Measurements from ENCODE around the gene MYL7.

MYL7 gene

DNA sequence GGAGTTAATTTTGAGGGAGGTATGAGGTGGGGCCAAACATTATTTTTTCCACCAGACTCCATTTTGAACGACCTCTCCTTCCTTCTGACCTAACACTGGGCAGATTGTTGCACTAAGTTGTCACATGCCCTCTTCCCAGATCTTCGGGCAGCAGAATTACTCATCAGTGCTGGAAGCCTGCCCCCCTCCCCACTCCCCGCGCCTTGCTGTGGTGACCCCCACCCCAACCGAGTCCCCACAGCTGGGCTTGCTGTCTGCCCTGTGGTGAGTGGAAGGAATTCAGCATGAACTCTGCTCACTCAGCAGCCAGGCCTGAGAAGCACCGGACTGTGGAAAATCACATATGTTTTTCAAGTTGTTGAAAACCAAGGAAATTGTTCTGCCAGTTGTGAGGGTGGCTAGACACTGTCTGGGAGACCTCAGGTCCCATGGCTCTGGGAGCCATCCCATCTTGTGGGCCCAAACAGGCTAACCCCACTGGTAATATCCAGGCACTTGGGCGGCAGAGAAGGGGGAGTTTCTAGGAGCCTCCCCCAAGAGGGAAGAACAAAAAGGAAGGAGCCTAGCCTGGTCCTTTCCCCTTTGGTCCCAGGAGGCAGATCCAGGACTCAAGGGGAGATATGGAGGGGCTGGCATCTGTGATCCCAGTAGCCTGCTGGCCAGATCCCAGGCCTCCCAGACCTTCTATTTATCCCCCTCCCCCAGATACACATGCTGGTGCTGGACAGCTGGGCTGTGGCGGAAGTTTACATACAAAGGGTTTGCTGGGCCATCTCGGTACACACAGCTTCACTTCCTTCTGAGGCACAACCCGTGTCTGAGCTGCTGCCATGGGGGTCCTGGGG is 40.5 kb downstream of the MYL7 start:
- no peak overlapping the region for H3K4me3 ChIP-seq (ENCODE audit: low read depth, low read length)
- POLR2A ChIA-PET, result interaction anchor here (2.8 kb wide), 1 partner anchor 12 kb away, joined by 9 read pairs; no protein-coding TSS in a partner anchor
- DNase-seq (ENCODE audit: low read depth, low spot score), result no peak
- CTCF ChIA-PET, result interaction anchor here (1.4 to 2.7 kb wide), 3 partner anchors 10 to 23 kb away, joined by 5 to 8 read pairs (median 5); no protein-coding TSS in a partner anchor
- TF ChIP-seq, protein P1, sequence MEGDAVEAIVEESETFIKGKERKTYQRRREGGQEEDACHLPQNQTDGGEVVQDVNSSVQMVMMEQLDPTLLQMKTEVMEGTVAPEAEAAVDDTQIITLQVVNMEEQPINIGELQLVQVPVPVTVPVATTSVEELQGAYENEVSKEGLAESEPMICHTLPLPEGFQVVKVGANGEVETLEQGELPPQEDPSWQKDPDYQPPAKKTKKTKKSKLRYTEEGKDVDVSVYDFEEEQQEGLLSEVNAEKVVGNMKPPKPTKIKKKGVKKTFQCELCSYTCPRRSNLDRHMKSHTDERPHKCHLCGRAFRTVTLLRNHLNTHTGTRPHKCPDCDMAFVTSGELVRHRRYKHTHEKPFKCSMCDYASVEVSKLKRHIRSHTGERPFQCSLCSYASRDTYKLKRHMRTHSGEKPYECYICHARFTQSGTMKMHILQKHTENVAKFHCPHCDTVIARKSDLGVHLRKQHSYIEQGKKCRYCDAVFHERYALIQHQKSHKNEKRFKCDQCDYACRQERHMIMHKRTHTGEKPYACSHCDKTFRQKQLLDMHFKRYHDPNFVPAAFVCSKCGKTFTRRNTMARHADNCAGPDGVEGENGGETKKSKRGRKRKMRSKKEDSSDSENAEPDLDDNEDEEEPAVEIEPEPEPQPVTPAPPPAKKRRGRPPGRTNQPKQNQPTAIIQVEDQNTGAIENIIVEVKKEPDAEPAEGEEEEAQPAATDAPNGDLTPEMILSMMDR (IDR thresholded peaks at IDR 0.05; ENCODE audit: insufficient read depth, low read length, missing control alignments), result no peak

DNA sequence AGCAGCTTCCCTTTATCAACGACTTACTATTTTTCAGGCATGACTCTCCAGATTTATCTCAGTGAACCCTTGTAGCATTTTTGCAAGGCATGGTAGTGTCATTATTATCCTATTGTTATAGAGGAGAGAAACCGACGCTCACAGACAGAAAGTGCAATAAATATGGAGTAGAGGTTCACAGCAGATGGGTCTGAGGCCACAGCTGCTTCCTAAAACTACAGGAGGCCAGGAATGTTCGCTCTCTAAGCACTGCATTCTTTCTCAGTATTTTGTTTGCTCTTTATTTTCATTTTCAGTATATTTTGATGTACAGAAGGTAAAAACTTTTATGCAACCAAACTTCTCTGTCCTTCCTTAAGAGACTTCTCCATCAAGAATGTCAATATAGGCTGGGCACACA is 41.5 kb downstream of the MYL7 start:
- POLR2A ChIA-PET, result interaction anchor here (1.0 to 1.1 kb wide), 2 partner anchors 10 to 11 kb away, joined by 3 to 5 read pairs; no protein-coding TSS in a partner anchor
- no peak for DNase-seq (ENCODE audit: low read depth, low spot score)
- CTCF ChIA-PET, result interaction anchor here (0.8 to 2.7 kb wide), 7 partner anchors 9 to 29 kb away, joined by 3 to 15 read pairs (median 7); no protein-coding TSS in a partner anchor
- TF ChIP-seq, protein P1 (IDR thresholded peaks at IDR 0.05; ENCODE audit: insufficient read depth, low read length, missing control alignments), result no peak
- no peak overlapping the region for H3K4me3 ChIP-seq (ENCODE audit: low read depth, low read length)

DNA sequence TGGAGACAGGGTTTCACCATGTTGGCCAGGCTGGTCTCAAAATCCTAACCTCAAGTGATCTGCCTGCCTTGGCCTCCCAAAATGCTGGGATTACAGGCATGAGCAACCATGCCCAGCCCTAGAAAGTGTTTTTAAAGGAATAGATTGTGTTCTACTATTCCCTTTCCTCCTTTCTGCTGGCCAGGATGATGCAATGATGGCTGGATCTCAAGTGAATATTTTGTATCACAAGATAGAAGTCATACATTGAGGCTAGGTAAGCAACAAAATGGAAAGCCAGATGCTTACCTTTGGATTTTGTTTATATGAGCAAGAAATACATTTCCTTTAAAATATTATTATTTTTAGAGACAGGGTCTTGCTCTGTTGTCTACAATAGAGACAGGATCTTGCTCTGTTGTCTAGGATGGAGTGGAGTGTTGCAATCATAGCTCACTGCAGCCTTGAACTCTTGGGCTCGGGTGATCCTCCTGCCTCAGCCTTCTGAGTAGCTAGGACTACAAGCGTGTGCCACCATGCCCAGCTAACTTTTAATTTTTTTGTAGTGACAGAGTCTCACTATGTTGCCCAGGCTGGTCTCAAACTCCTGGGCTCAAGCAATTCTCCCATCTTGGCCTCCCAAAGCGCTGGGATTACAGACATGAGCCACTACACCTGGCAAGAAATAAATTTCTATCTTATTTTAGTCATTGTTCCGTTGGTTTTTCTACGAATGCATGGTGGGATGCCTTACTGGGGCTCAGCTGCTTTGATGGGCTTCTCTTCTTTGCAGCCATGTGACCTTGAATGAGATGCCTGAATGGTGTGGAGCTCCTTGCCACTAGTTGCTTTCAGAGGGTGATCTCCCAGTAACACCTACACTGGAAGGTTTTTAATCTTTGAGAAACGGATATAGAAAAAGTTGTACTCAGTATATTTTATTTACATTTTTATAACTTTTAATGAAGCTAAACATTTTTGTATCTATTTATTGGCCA is 42.8 kb downstream of the MYL7 start:
- CTCF ChIA-PET, result interaction anchor here (0.7 to 2.7 kb wide), 10 partner anchors 8 to 27 kb away, joined by 3 to 15 read pairs (median 6); no protein-coding TSS in a partner anchor
- H3K4me3 ChIP-seq (ENCODE audit: low read depth, low read length), result no peak overlapping the region
- no peak for DNase-seq (ENCODE audit: low read depth, low spot score)
- TF ChIP-seq, protein P1 (IDR thresholded peaks at IDR 0.05; ENCODE audit: insufficient read depth, low read length, missing control alignments), result no peak
- POLR2A ChIA-PET, result interaction anchor here (1.0 to 1.1 kb wide), 3 partner anchors 10 to 12 kb away, joined by 3 to 5 read pairs (median 3); no protein-coding TSS in a partner anchor

DNA sequence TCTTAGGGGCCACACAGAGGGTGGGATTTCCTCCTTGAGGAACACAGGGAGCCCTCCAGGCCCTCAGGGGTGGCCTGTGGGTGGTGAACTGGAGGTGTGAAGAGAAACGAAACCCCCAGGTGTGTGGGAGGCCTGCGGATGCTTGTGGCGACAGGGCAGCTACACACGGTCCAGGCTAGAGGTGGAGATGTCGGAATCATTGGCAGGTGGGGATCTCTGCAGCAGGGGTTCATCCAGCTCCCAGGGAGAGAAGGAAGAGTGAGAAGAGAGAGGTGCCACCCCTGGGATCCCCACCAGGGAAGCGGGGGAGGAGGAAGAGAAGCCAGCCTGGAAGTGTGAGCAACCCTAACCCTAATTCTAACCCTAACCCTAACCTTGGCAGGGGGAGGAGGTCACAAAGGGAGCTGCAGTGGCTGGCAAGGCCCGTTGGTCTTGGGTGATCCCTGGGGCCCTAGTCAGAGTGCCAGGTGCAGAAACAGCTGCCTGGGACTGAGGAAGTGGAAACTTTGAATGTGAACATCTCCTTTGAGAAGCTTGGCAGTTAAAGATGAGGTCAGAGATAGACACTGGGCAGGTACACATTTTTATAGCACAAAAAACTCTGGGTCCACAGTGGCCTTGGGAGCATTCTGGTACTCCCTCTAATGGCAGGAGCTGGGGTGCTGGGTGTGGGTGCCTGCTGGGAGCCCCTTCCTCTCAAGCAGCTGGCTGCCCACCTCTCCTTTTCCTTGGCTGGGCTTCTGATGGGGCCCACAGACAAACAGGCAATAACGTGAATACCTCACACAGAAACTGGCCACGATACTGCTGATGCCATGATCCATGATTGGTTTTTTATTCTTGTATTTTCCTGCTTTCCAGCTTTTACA is 43.8 kb downstream of the MYL7 start:
- TF ChIP-seq, protein P1 (IDR thresholded peaks at IDR 0.05; ENCODE audit: insufficient read depth, low read length, missing control alignments), result no peak
- no peak overlapping the region for H3K4me3 ChIP-seq (ENCODE audit: low read depth, low read length)
- CTCF ChIA-PET, result interaction anchor here (1.1 to 2.6 kb wide), 4 partner anchors 10 to 16 kb away, joined by 4 to 15 read pairs (median 6); no protein-coding TSS in a partner anchor
- POLR2A ChIA-PET, result interaction anchor here (1.0 kb wide), 1 partner anchor 9 kb away, joined by 3 read pairs; no protein-coding TSS in a partner anchor
- DNase-seq (ENCODE audit: low read depth, low spot score), result no peak

DNA sequence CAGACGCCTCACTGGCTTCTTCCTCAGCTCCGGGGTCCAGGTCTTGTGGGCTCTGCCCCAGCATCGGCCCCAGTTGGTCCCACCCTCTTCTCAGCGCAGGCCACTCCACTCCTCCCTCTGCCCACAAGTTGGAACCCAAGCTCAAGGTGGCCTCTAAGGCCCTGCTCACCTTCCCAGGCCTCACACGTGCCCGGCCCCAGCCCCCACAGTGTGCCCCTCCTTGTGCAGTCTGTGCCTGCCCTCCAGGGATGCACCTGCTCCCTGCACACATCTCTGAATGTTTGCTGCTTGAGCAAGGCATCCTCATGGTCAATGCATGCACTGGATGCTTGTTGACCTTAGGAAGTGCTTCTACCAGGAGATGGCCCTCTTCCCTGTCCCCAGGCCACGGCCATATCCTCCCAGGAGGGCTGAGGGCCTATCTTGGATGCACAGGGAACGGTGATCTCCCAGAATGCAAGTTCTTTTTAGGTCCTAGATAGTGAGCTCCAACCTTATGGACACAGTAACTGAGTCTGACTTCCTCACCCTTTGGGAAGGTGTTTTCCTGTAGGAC is 44.7 kb downstream of the MYL7 start:
- TF ChIP-seq, protein P1 (IDR thresholded peaks at IDR 0.05; ENCODE audit: insufficient read depth, low read length, missing control alignments), result no peak
- POLR2A ChIA-PET, result no interaction called here
- DNase-seq (ENCODE audit: low read depth, low spot score), result no peak
- no peak overlapping the region for H3K4me3 ChIP-seq (ENCODE audit: low read depth, low read length)
- CTCF ChIA-PET, result interaction anchor here (0.6 kb wide), 1 partner anchor 10 kb away, joined by 3 read pairs; no protein-coding TSS in a partner anchor
